NCI-H2107 (cell line): ENCODE data around the gene TNNI2.
"Not testable (repeated sequence)": the region's sequence is repeated elsewhere in the genome, so short reads cannot be mapped to it uniquely, and the experiment has no call there.

Source experiments
- DNase-seq: peaks from one replicate; lab custom pipeline; 2025; lab: John Stamatoyannopoulos, UW

Gene TNNI2

DNA sequence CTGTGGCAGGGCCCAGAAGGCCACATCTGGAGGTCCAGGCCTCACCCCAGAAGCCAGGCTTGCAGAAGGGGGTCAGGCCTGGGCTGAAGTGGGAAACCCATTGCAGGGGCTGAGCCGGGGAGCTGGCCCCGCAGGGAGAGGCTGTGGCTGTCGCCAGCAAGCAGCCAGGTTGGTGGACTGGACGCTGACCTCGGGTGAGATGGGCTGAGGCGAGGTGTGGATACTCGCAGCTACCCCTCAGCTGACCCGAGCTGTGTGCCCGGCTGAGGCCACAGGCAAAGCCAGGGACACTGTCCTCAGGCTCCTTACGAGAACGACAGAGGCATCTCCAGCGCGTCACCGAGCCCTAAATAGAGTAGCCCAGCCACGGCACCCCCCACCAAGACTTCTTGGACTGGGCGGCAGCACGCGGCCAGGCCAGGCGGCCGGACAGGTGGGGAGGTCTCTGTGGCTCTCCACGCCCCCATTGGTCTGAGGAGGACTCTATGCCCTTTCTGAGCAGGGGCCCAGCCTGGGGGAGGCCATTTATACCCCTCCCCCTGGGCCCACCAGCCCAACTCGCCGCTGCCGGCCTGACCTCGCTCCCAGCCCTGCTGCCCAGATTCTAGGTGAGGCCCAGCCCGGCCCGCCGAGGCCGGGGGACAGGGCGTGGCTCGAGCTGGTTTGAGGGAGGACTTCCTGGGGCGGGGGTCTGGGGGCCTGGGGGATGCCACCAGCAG lies at the start of gene TNNI2:
Gene TNNI2, plus strand, starts transcription at position 556 of the 719 bp plus-strand sequence. CDS start 716 bp downstream, outside the sequence.
- DNase-seq: no peak

DNA sequence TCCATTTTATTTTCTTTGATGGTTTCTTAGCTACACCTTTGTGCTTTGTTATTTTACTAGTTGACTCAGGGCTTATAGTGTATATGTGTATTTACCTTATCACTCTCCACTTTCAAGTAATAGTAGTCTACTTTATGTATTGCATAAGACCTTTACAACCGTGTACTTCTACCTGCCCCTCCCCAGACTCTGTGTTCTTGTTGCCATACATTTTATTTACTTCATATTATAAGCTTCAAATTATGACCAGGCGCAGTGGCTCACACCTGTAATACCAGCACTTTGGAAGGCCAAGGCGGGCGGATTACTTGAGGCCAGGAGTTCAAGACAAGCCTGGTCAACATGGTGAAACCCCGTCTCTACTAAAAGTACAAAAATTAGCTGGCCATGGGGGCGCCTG lies 46.9 kb upstream of the TNNI2 start:
- no peak for DNase-seq

GRCh38 chr11:1792461-1792860 lies 46.3 kb upstream of the TNNI2 start:
- no peak for DNase-seq

- no peak for DNase-seq
These were observed 45.7 kb upstream of the TNNI2 start for GRCh38 chr11:1793081-1793480.

DNA sequence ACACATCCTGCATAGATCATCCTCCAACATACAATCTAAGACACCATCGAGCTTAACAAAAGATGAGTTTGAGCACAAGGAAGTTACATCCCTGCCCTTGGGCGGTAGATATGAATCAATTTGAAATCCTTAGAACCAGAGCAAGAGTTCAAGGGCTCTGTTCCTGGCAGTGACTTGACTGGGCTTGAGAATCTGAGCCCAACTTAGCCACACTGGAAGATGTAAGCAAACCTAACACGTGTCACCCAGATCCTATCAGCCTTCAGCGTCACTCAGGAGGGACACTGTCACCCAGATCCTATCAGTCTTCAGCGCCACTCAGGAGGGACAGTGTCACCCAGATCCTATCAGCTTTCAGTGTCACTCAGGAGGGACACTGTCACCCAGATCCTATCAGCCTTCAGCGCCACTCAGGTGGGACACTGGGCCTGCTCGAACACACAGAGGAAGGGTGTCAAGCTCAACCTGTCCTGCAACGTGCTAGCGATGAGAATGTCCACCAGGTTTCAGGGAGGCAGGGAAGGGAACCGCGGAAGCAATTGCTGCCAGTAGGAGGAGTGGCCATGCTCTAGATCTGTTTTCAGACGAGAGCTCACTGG lies 42.3 kb upstream of the TNNI2 start:
- no peak for DNase-seq

DNA sequence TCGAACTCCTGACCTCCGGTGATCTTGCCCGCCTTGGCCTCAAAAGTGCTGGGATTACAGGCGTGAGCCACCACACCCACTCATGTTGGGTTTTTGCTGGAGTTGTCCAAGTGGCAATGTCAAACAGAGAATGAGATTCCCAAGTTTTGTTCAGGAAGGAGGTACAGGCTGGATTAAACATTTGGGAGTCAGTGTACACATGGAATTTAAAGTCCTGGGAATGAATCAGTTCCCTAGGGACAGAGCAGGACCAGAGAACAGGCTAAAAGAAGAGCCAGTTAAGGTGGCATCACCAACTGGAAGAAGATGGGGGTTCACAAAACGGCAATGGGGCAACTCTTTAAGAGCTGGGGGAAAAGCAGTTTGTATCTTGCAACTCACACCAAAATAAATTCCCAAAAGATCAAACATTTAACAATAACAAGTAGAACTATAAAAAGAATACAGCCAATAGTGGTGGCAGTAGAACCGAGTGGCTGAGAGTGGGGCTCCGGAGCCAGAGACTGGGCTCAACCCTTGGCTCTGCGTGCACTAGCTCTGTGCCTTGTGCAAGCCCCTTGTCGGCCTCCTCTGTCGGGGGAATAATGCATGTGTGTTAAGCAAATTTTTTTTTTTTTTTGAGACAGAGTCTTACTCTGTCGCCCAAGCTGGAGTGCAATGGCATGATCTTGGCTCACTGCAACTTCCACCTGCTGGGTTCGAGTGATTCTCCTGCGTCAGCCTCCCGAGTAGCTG lies 41.2 kb upstream of the TNNI2 start:
- DNase-seq: no peak

GRCh38 chr11:1803246-1803645 lies 35.5 kb upstream of the TNNI2 start:
- DNase-seq: no peak

GRCh38 chr11:1803835-1804519 lies 34.8 kb upstream of the TNNI2 start:
- DNase-seq: not testable (repeated sequence)

GRCh38 chr11:1805525-1805924 lies 33.3 kb upstream of the TNNI2 start:
- no peak for DNase-seq

GRCh38 chr11:1807264-1807995 lies 31.4 kb upstream of the TNNI2 start:
- DNase-seq: no peak

GRCh38 chr11:1810761-1811160 lies 28.0 kb upstream of the TNNI2 start:
- no peak for DNase-seq

GRCh38 chr11:1812274-1812673 lies 26.5 kb upstream of the TNNI2 start:
- no peak for DNase-seq

DNA sequence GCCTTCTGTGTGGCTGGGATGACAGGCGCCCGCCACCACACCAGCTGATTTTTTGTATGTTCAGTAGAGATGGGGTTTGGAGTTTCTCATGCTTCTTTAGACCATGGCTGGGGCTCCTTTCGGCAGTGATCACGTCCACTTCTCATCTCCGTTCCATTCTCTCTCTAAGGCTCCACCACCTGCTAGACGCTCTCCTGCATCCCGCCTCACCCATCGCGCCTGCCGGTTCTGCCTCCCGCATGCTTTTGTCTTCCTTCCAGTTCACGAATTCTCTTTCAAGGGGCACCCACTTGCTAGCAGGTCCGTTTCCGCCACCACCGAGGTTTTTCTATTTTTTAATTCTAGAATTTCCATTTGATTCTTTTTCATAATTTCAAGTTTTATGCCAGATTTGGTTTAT lies 26.0 kb upstream of the TNNI2 start:
- DNase-seq: no peak

DNA sequence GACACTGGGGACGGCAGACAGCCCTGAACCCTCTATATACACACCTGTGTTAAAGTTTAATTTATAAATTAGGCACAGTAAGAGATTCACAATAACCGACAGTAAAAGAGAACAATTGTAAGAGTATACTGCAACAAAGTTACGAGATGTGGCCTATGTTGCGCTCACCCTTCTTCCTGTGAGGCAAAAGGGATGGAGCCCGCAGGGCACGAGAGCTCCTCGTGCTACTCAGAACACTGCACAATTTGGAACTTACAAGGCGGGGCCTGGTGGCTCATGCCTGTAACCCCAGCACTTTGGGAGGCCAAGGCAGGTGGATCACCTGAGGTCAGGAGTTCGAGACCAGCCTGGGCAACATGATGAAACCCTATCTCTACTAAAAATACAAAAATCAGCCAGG lies 25.4 kb upstream of the TNNI2 start:
- not testable (repeated sequence) for DNase-seq

DNA sequence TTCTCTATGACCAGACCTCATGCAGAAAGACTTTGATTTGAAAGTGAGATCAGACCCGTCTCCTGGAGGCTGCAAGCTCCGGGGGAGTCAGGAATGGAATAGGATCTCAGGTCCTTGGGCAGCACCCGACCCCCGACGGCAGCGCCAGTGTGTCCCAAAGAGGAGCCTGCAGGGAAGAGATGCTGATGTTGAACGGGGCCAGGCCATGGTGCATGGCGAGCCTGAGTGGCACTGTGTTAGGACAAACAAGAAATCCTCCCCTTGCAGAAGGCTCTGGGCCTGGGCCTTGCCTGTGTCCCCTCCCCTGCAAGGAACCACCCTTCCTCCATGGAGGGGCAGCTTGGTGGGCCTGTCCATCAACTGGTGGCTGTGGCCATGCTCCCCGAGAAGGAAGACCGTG lies 24.1 kb upstream of the TNNI2 start:
- no peak for DNase-seq

- no peak for DNase-seq
These were observed 23.5 kb upstream of the TNNI2 start for GRCh38 chr11:1815311-1815710.

DNA sequence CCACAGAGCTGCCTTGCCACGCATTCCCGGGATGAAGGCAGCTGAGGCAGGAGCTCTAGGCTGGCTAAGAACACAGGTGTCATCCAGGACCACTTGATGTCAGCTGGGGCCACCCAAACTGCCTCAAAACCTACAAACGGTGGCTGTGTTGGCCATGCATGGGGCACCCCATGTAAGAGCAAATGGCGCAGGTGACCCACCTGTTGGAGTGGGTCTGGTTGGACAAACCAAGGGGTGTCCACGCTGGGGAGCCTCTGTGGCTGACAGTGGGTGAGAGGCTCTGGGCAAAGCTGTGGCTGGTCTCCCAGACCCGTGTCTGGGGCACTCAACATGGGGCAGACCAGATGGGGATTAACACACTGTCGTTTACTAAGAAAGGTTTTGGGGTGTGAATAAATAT lies 23.0 kb upstream of the TNNI2 start:
- DNase-seq: no peak

- DNase-seq: no peak
These were observed 21.8 kb upstream of the TNNI2 start for GRCh38 chr11:1817000-1817399.

- DNase-seq: no peak
These were observed 21.3 kb upstream of the TNNI2 start for GRCh38 chr11:1817511-1817910.

GRCh38 chr11:1819074-1819473 lies 19.7 kb upstream of the TNNI2 start:
- DNase-seq: no peak

DNA sequence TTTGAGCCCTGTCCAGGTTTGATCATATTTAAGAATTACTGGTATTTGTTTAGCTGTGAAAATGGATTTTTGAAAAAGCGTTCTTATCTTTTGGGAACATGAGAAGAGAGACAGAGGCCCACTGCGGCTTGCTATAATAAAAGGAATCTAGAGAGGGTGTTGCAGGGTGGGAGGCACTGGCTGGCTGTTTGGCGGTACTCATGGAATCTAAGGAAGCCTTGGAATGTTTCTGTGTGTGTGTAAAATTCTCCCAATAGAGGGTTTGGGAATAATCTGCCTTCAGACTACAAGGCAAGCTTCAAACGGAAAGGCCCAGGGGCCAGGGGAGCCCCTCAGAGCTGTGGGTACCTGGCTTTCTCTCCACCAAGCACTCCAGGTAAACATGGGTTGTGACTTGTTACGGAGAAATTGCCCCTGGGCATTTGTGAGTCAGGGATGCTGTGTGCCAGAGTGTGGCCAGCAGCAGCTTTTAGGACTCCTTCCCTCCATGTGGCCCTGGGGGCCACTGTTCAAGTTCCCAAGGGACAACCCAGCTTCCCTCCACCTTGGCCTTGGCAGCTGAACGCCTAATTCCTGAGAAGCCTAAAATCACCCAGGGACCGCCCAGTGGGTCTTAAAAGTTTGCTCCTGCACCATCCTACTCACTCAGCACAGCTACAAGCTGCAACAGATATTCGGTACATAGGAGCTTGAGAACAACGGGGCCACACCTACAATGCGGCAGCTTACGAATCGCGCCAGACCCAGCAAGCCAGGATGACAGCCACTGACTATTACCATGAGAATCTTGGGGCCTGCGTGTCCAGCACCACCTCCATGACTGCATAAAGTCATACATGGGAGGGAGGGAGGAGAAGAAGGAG lies 18.1 kb upstream of the TNNI2 start:
- DNase-seq: no peak
